GM19463 (cell line): ENCODE results near the gene ZNF646.

Experiments
- ATAC-seq: cut with Tn5 transposase; IDR thresholded peaks from one replicate; pipeline ENCODE4 v1.9.1; 2021; ENCODE audit warnings: mild to moderate bottlenecking, moderate library complexity; ENCODE audit not compliant: unreplicated experiment

The ZNF646 gene

DNA sequence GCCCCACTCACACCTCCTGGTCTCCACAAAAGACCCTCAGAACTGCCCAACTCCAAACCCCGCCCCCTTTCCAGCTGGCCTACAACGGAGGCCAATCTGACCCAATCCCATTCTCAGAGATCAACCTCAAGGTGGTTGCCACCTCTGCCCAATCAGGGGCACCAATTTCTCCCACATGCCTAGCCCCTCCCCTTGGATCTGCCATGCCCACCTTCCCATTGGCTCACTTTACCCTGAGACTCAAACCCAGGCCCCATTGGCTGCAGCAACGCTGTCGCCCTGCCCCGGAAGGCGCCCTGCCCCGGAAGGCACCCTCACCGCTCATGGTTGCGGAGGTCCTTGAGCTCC, 10.8 kb upstream of the ZNF646 start:
- ATAC-seq, result no peak

DNA sequence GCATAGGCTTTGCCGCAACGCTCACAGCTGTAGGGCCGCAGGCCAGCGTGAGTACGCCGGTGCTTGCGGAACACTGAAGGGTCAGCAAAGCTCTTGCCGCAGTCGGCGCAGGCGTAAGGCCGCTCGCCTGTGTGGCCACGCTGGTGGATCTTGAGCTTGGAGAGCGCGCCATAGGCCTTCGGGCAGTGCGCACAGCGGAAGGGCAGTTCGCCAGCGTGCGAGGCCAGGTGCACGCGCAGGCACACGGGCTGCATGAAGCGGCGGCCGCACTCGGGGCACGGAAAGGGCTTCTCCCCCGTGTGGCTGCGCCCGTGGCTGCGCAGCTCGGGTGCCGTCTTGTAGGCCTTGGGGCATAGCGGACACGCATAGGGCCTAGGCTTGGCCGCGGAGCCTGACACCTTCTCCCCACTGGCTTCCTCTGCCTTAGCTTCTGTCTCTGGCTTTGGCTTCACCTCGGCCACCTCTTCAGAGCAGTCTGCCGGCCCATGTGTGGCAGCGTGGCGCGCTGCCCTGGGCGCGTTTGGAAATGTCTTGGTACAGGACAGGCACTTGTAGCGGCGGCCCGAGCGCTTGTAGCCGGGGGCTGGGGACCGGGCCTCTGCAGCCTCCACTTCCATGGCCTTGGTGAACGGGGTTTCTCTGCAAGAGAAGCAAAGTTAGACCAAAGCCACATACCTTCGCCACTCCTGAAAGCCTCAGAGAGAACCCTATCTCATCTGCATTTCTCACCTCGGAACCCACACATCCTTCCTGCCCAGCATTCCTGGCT, 10.2 kb upstream of the ZNF646 start:
- ATAC-seq, result no peak

- no peak for ATAC-seq
These were observed 9.2 kb upstream of the ZNF646 start for GRCh38 chr16:31064882-31065461.

GRCh38 chr16:31067342-31067741, 6.9 kb upstream of the ZNF646 start:
- ATAC-seq, result no peak

- ATAC-seq, result no peak
These were observed 2.4 kb upstream of the ZNF646 start for GRCh38 chr16:31071861-31072260.

DNA sequence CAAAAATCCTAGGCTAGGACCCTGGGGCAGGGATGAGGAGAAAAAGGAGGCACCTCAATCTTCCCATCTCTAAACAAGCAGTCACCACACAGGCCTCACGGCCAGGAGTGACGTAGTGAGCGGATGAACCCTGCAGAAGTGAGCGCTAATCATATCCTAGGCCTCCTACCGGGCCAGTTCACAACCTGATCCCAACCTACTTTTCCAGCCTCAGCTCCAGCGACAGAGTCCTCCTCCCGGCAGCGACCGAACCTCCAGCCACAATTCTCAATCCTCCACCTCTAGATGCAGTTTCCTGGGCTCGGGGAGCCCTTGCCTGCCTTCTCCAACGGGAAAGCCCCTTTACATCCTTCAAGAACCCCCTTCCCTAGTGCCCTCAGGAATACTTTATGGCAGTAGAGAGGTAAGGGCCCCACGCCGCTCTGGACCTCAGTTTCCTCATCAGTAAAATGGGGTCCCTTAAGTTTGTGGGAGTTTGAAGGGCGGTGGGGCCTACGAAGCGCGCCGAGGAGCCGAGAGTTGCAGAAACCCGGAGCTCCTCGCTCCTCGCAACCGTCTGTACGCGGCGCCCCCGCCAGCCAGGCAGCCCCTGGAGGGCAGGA, 1.6 kb upstream of the ZNF646 start:
- ATAC-seq, result no peak

GRCh38 chr16:31073142-31073969, 866 bp upstream of the ZNF646 start:
- peak; percentile 49 for ATAC-seq

GRCh38 chr16:31074814-31075183, 577 bp downstream of the ZNF646 start:
- ATAC-seq, result no peak

DNA sequence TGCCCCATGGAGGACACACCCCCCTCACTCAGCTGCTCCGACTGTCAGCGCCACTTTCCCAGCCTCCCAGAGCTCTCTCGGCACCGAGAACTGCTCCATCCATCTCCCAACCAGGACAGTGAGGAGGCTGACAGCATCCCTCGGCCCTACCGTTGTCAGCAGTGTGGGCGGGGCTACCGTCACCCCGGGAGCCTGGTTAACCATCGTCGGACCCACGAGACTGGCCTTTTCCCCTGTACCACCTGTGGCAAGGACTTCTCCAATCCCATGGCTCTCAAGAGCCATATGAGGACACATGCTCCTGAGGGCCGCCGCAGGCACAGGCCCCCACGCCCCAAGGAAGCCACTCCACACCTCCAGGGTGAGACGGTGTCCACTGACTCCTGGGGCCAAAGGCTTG, 2.1 kb downstream of the ZNF646 start:
- ATAC-seq, result no peak

DNA sequence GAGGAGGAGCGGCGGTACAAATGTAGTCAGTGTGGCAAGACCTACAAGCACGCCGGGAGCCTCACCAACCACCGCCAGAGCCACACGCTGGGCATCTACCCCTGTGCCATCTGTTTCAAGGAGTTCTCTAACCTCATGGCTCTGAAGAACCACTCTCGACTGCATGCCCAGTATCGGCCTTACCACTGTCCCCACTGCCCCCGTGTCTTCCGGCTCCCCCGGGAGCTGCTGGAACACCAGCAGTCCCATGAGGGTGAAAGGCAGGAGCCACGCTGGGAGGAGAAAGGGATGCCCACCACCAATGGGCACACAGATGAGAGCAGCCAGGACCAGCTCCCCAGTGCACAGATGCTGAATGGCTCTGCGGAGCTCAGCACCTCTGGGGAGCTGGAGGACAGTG, 2.8 kb downstream of the ZNF646 start:
- no peak for ATAC-seq

GRCh38 chr16:31077592-31078396, 3.6 kb downstream of the ZNF646 start:
- no peak for ATAC-seq

DNA sequence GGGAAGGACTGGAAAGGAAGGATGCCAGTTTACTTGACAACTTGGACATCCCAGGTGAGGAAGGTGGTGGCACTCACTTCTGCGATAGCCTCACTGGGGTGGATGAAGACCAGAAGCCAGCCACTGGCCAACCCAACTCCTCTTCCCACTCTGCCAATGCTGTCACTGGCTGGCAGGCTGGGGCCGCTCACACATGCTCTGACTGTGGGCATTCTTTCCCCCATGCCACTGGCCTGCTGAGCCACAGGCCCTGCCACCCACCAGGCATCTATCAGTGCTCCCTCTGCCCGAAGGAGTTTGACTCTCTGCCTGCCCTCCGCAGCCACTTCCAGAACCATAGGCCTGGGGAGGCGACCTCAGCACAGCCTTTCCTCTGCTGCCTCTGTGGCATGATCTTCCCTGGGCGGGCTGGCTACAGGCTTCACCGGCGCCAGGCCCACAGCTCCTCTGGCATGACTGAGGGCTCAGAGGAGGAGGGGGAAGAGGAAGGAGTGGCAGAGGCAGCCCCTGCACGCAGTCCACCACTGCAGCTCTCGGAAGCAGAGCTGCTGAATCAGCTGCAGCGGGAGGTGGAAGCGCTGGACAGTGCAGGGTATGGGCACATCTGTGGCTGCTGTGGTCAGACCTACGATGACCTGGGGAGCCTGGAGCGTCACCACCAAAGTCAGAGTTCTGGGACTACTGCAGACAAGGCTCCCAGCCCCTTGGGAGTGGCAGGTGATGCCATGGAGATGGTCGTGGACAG, 4.5 kb downstream of the ZNF646 start:
- no peak for ATAC-seq

- no peak for ATAC-seq
These were observed 5.2 kb downstream of the ZNF646 start for GRCh38 chr16:31079342-31079944.

DNA sequence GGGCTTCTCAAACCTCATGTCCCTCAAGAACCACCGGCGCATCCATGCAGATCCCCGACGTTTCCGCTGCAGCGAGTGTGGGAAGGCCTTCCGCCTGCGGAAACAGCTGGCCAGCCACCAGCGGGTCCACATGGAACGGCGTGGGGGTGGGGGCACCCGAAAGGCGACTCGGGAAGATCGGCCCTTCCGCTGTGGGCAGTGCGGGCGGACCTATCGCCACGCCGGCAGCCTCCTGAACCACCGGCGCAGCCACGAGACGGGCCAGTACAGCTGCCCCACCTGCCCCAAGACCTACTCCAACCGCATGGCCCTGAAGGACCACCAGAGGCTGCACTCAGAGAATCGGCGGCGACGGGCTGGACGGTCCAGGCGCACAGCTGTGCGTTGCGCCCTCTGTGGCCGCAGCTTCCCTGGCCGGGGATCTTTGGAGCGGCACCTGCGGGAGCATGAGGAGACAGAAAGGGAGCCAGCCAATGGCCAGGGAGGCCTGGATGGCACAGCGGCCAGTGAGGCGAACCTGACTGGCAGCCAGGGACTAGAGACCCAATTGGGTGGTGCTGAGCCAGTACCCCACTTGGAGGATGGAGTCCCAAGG, 5.9 kb downstream of the ZNF646 start:
- no peak for ATAC-seq

- no peak for ATAC-seq
These were observed 6.7 kb downstream of the ZNF646 start for GRCh38 chr16:31080756-31081419.

DNA sequence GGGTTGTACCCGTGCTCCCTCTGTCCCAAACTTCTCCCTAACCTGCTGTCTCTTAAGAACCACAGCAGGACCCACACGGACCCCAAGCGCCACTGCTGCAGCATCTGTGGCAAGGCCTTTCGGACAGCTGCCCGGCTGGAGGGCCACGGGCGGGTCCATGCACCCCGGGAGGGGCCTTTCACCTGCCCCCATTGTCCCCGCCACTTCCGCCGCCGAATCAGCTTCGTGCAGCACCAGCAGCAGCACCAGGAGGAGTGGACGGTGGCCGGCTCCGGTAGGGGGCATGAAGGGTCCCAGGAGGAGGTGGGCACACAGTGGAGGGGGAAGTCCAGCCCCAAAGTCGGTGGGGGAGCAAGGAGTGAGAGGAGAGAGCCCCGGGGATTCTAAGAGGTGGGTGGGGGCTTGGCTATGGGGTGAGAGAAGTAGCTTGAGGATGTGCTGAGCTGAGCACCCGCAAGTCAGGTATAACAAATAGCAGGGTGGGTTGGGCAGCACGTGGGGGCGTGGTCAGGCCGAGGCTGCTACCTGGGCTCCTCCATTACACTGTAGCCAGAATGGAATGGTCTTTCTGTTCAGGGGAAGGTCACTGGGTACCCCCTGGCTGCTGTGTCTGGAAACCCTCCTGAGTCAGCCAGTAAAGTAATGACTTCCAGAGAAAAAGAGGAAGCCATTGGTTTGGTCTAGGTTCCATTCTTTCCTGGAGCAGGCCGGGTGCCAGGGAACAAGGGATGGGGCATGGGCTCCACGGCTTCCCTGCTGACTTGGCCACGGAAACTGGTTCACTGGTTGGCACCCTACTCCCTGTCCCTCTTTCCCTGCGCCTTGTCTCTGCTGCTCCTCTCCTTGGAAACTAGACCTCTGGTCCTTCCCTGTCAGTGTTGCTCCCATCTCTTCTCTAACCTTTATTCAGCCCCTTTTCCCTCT, 7.5 kb downstream of the ZNF646 start:
- ATAC-seq, result no peak

DNA sequence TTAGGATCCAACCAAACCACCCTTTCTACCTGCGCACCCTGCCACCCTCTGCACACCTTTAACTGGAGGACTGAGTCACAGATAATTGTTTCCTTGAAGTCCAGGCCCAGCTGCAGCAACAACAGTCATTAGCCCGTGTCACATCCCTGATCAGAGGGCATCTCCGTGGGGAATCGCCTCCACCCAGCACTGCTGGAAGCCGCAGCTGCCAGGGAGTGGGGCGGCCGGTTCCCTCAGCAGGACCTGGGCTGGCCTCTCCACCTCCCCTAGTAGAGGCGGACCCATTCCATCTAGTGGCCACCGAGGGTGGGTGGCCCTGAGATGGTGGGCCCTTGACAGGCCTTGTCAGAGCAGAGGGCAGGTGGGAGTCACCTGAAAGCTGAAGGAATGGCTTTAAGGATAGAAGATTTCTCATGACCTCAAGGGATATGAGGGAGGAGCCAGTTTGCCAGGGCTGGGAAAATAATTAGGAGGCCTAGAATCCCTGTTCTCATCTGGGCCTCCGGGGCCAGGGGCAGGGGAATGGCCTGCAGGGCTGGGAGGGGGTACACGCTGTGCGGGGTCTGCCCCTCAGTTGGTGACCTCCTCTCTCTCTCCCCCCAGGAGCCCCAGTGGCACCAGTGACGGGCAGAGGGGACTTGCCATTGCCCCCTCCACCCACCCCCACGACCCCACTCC, 8.3 kb downstream of the ZNF646 start:
- ATAC-seq, result no peak
